GM18517 (cell line): ENCODE data around the gene SERTAD2.

ENCODE experiments used
- ATAC-seq: cut with Tn5 transposase; IDR thresholded peaks from one replicate; pipeline ENCODE4 v1.9.1; 2021; ENCODE audit warnings: mild to moderate bottlenecking, moderate library complexity; ENCODE audit not compliant: unreplicated experiment

The SERTAD2 gene

DNA sequence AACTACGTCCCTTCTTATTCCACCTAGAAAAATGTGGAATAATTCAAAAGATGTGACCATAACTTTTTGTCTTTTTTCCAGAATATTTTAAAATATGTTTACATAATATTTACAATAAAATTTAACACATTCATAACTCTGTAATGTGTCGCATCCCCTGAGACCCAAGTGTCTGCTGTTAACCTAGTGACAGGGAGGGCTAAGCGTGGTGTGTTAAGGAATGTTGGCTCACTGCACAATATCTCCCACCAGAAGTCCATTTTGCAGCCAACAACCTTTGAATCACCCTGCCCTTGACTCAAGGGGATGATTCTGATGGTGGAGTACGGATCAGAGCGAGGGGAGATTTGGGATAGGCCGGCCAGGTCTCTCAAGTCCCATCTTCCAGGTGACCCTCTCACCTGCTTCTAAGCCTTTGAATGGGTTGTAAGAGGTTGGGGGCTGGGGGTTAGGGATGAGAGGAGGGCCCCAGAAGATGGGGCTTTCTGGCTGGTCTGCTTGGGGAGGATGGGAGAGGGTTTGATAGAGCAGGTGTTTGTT lies 43.3 kb downstream of the SERTAD2 start:
- ATAC-seq, result no peak

DNA sequence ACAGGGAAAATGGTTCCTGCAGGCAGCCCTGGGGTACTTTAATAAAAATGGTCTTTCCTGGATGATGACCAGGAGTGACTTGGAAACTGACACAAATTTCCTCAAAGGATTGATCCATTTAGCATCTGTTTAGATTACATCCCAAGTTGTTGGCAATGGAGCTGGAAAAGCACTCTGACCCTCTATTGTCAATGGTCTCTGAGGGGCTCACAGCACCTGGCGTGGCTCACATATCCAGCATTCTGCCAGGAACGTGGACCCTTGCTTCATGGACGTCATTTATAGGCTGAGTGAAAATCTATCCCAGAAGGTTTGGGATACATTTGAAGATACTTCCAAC lies 43.8 kb downstream of the SERTAD2 start:
- no peak for ATAC-seq

DNA sequence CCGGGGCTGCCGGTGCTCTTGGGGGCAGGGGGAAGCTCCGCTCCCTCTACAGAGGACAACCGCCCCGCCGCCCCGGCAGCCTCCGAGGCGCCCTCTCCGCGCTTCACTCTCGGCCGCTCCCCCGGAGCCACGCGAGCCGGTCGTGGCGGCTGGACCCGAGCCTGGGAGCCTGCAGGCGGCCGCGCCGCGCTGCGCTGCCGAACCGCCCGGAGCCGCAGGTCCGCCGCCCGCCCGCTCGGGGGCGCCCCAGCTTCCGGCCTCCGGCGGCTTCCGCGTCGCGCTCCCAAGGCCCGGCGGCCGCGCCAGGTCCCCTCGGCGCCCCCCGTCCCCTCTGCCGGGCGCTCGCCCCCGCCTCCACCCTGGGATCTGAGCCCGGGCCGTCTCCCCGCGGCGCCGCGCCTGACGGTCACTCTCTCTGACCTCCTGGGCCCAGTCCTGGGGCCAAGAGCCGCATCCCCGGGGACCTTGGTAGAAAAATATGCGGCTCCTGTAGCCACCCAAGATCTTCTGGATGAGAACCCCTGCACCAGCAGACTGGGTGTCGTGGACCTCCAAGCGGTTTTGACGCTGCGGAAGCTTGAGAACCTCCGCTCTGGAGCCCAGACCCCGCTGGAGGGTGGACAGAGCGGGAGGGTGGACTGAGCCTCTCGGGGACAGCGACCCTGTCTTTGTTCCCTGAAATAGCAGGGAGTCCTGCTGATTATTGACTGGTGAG lies 44.3 kb downstream of the SERTAD2 start:
- ATAC-seq, result no peak

DNA sequence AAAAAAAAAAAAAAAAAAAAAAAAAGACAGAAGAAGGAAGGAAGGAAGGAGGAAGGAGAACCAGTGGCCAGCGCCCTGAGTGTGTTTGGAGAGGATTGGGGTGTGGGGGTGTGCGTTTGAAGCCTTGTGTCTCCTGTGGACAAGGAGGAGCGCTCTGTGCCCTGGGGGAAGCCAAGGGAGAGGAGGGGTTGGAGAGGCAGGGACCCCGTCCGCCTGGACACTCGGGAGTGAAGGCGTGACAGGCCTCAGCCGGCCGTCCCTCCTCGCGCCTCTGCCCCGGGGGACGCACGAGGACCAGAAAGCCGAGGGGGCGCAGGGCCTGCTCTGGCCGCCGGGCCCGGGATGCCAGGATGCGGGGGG lies 44.9 kb downstream of the SERTAD2 start:
- no peak for ATAC-seq

DNA sequence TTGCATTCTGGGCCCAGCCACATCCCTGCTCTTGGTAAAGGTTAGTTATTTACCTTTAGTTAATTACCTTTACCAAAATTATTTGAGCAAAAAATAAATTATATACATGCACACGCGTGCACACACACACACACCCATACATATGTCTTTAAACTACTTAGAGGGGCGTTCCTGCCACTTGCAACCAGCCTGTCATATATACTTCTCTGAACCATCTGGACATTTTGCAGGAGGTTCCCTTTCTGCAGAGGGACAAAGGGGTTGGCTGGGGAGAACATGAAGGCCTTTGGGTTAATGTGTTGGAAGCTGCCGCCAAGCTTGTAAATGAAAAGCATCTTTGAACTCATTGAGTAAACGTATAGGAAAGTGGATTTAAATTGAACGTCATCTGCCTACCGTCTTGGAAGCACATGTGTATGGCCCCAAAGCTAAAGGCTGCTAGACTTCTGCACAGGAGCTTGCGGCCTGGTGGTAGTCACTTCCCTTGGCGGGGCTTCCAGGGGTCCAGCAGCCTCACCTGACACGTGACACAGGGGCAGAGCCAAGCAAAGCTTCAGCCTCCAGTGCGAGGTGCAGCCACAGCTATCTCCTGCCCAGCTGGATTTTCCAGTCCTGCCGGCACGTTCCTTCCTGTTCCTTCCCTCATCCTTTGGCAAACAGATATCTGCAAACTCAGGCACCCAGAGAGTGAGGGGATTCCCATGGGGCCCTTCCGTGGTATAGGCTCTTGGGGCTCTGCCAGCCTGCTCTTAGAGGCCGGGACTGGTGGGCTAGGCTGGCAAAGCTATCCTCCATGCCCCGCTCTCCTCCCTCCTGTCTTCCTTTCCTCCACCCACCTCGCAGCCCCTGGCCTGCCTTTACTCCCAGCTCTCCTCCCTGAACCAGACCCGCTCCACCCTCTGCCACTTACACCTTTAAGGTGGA lies 46.1 kb downstream of the SERTAD2 start:
- no peak for ATAC-seq

DNA sequence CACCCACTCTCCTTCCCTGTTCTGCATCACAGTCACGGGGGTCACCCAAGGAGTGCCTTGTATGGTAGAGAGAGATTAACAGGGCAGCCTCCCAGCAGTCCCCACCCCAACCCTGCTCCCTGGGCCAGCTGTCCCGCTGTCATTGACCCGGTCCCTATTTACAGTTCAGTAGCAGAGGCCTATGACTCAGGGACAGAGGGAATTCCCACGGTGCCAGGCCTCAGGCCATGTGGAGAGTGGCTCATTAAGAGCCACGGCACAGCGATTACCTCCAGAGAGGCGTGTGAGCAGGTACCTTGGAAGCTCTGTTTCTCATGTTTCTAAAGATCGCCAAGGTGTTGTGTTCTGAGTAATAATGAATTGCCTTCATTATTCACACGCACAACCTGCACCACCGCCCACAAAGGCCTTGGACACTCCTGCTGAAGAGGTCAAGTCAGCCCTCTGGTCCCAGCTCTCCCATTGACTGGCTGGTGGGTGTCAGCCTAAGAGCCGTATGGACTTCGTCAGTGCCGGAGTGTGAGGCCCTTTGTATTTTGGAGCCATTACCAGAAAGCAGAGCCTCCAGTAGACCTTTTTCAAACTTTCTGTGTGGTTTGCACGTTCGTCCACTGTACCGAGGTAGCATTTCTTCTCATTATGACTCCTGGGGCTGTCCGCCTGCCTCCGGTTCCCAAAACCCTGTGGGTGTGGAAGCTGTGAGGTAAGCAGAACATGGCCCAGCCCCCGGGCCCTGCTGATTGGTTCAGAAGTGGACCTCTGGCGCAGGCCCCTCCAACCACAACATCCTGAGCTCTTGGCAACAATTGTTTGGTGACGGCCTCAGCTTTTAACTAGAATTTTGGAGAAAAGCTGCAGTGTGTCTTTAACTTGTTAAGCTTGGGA lies 47.0 kb downstream of the SERTAD2 start:
- peak; percentile 90 for ATAC-seq

DNA sequence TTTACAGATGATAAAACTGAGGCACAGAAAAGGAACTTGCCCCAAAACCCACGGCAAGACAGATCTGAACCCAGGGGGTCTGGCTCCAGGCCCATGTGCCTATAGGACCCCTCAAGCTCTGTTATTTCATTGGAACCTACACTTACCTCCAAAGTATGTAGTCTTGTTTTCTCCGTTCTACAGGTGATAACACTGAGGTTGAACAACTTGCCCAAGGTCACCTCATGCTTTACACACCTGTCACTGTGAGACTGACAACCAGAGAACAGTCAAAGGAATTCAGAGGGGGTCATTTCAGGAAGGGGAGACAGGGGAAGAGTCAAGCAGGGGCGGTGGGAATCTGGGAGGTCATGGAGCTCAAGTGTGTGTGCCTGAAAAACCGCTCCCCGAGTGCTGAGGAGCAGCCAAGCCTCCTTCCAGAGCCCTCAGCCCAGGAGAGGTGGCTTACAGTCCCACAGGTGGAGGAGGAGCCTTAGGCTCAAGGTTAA lies 47.7 kb downstream of the SERTAD2 start:
- no peak for ATAC-seq

DNA sequence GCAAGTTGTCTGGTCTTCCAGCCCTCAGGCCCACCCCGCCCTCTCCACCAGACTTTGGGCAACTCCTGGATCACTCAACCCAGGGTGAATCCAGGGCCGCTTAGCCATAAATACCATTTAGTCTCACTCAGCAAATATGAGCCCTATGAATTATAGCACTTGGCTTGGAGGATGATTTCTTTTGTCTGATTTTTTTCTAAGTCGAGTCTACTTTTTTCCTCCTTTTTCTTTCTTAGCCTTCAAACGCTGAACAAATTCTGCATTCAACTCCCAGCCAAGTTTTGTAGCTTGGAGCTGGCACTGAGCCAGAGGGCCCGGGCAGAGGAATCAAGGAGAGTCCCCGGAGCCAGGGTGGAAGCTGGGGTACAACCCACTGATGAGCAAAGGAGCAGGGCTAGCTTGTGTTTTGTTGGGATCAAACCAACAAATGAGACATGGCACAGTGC lies 48.7 kb downstream of the SERTAD2 start:
- ATAC-seq, result no peak

DNA sequence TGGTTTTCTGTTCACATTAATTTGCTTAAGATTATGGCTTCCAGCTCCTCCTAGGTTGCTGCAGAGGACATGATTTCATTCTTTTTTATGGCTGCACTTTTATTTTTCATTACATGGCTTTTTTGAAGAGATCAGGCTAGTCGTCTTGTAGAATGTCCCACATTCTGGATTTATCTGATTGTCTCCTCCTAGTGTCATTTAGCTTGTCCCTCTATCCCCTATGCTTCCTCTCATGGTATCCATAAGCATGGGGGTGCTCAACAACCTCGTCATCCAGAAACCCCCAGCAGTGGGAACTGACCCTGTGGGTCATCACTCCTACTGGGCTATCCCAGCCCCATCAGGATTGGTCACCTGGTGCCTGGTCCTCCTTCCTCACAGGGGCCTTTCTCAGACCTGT lies 49.6 kb downstream of the SERTAD2 start:
- no peak for ATAC-seq

DNA sequence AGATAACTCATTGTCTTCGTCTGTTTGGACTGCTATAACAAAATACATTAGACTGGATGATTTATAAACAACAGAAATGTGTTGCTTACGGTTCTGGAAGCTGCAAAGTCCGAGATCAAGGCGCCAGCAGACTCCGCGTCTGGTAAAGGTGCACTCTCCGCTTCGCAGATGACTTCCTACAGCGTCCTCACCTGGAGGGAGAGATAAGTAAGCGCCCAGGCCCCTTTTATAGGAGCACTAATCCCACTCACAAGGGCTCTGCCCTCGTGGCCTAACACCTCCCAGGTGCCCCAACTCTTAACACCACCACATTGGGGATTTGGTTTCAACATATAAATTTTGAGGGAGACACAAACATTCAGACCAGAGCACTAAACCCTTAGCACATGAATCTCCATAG lies 51.3 kb downstream of the SERTAD2 start:
- no peak for ATAC-seq

DNA sequence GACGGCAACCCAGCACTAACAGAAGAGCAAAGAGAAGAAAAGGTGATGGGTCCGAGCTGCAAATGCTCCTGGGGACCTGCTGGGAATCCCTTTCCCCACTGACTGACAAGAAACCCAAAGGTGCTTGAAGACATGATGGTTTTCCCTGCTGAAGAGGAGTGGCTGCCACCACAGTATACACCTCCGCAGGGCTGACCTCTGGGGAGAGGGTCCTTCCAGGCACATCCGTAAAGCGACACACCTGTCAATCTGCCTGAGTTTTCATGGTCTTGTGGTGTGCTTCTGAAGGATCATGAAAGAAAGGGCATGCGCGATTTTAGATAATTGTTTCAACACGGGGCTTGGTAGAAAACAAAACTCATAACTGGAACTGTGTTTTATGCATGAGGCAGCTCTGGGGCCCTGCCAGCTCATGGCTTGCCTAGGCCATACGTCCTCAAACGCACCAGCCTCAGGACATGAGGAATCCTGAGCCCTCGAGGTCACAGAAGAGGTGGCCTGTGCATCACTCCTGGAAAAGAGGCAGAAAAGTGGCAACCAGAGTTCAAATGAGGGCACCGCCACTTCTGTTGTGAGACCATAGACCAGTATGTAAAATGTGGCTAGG lies 51.8 kb downstream of the SERTAD2 start:
- no peak for ATAC-seq

DNA sequence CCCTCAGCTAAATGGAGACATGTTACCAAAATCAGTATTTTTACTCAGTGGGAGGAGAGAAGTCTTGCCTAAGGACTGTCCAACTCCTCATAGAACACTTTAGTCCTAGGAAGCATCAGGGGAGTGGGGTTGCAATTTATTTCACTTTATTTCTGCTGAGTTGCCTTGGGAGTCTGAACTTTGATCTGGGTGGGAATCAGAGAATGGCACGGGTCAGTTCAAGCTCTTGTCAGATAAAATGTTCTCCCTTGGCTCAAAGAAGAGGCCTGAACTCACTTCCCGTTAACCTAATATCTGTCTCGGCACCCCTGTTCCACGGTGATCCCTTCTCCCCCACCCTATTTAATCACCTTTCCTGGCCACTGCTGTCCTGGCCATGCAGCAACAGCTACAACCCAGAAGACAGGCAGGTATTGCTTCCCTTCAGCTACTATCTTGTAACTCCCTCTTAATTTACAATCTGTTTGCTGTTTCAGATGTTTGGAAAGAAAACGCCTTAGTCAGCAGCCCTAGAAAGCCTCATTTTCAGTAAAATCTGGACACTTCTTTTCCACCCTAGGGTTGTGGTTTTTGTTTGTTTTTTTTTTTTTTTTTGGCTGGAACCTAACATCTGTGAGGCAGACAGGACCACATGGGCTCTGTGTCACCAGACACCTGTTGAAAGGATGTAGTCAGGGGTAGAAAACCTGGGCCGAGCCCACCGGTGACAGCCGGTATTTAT lies 52.5 kb downstream of the SERTAD2 start:
- no peak for ATAC-seq

DNA sequence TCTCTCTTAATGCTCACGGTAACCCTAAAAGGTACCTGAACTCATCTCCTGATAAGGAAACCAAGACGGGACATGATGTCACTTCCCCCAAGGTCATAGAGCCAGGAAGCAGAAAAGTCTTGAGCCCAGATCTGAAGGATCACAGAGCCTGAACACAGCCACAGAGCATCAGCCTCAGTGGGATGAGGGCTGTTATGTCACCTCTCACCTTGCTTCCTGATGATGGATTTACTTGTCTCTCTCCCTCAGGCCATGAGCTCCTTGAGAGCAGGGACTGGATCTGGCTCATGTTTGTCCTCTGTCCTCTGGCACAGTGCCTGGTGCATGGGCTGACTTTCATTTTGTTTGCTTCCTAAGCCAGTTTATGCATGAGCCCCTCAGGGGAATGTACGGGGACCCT lies 54.2 kb downstream of the SERTAD2 start:
- ATAC-seq, result no peak

DNA sequence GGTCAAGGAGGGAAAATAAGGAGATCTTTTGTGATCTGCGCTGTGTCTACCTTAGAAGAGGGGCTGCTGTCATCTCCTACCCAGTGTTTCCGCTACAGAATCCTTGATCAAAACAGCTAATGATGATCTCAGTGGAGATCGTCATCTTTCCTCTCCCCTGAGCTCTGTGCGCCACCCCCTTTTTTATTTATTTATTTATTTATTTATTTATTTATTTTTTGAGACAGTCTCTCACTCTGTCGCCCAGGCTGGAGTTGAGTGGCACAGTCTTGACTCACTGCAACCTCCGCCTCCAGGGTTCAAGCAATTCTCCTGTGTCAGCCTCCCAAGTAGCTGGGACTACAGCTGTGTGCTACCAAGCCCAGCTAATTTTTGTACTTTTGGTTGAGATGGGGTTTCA lies 55.5 kb downstream of the SERTAD2 start:
- no peak for ATAC-seq

DNA sequence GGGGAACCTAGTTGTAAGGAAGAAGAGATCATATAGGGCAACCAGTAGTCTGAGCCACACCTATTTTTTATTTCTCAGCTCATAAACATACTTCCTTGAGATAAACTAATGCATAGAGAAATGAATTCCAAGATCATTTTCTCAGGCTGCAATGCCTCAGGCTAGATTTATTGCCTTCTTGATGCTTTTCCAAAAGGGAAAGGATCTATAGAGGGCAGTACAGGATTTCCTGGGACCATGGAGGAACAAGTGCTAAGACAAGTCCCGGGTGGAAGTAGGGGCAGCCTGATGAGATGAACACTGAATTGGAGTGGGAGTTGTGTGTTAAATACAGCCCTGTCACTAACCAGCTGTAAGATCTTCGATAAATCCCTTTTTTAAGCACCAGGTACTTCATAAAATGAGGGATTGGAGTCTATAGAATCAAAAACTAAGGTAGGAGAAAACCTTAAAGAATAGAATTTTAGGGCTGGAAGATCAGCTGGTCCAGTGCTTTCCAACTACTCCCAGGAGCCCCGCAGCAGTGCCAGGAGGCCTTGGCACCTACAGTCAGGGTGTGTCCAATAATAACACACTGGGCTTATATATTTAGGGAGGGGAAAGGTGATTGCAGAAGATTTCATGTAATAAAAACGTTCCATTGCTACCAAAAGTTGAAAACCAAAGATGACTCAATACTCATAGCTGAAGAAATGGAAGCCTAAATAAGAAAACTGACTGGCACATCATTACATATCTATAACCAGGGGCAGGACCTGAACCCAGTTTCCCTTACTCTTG lies 58.1 kb downstream of the SERTAD2 start:
- no peak for ATAC-seq

DNA sequence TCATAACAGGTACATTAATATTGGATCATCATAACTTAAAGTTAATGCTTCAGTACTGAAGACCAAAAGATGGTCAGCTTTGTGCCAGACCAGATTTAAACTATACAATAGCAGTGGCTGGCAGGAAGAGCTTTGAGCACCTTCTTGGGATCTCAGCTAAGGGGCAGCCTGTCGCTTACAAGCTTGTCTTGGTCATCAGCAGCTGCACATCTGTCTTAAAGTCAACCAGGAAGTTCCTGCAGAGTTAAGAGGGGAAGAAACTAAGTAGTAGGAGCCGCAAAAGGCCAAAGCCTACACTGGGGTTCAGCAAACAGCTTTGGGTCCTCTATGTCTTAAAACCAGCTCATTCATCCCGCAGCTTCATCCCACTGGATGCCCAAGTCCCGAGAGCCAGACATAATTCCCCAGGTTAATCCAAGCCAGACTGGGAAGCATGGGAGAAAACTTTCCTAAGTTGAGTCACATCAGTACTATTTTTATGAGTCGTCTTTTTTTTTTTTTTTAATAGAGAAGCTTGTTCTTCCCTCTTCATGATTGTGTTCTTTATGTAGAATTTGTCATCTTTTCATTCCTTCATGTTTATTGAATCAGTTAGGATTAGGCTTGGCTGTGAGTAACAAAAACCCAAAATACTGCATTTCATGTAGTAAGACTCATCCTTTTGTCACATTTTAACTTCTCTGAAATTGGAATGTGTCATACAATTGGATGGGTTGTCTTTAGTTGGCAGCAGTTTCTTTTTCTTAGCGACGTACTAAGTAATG lies 59.3 kb downstream of the SERTAD2 start:
- ATAC-seq, result no peak

DNA sequence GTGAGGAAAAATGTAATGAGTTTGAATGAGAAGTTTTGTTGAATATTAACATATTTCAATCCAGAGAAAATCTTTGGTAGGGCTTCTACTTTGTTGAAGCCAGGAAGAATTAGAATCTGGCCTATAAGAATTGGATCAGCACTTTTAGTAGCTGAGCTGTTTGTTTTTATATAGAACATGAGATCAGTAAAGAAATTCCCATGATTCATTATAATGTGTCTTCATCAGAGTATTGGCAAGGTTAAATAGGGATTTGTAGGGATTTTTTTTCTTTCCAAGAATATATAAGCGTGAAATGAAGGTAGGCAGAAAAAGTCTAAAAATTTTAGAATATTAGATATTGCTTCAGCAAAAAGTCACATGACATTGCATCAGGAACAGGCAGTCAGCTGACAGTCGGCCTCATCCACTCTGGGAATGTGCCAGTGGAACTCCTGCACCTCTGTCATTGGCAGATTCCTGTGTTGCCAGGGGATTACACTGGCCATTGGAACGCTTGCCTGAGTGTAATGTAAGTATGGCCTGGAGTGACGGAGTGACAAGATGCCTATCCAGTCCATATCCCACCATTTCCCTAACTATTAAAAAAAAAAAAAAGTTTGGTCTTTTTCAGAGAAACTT lies 60.6 kb downstream of the SERTAD2 start:
- no peak for ATAC-seq

DNA sequence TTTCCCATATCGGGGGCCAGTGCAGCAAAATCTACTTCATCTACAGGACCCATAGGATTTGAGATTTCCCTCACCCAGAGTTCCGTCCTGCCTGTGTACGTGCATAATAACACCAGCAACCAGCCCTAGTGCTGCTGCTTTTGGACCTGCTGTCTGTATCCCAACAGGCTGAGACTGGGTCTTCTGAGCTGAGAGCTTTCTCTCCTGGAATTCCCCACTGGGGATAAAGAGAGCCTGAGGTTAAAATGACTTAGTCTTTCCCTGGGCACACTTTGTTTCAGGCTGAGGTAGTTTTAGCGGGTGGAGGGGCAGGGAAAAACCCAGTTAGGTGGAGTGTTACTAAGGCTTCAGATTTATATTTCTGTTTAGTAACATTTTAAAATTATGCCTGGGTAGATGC lies 62.5 kb downstream of the SERTAD2 start:
- no peak for ATAC-seq
